Measurements from ENCODE around the gene SYT3.

Gene SYT3

DNA sequence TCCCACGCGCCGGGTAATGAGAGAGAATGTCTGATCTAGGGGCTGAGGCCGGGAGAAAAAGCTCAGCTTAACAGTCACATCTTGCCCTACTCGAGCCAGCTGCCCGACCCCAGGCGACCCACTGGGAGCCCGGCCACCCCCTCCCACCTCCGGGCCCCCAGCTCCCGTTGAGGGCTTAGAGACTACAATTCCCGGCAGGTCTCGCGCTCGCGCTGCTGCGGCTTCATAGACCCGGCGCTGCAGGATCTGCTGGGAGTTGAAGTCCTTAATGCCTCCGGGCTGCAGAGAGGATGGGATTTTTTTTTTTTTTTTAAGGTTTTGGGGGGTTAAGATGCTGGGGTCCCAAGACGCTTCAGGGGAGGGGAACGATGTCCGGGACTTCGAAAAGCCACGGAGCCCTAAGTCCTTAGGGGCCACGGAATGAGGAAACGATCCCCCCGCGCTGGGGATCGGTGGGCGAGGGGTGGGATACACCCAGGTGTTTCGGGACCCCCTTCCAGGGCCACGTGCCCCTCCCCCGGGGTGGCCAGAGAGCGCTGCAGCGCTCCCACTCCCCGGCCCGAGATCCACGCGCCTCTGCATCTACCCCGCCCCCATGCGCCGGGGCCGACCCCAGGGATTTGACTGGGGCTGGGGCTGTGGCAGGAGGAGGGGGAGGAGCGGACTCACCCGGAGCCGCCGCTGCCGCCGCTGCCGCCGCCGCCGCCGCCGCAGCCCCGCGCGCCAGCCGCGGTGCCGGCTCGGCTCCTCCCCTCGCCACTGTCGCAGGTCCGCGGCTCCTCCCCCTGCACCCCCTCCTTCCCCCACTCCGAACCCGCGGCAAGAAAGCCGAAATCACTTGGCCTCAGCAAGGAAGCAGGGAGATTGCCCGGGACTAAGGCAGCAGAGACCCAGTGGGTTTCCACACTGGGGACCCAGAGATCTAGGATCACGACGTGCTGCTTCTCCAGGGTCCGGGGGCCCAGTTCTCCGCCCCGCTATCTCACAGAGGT, at the start of gene SYT3:
Gene SYT3, minus strand, starts transcription at position 761 of the 992 bp plus-strand sequence. CDS start 2,470 bp downstream, outside the sequence.
- peaks cover 38% of the 10 kb centered on the region for H3K27me3 ChIP-seq (ENCODE audit: insufficient read depth, poor library complexity, severe bottlenecking)
- DNase-seq (ENCODE audit: low spot score) (no peak), ATAC-seq (ENCODE audit: low read depth) (peak; percentile 80)
- no peak for TF ChIP-seq CTCF (IDR thresholded peaks at IDR 0.05; ENCODE audit: poor library complexity, severe bottlenecking)
- no peaks in the 10 kb centered on the region for H3K9me3 ChIP-seq (ENCODE audit: severe bottlenecking)
- H3K27ac ChIP-seq (ENCODE audit: poor library complexity, severe bottlenecking) = no peak within 1 kb of the TSS
- H3K36me3 ChIP-seq (ENCODE audit: low read depth) = no peaks in the 10 kb centered on the region
- no peaks in the 10 kb centered on the region for H3K4me1 ChIP-seq (ENCODE audit: insufficient read depth, poor library complexity, severe bottlenecking)
- H3K4me3 ChIP-seq (ENCODE audit: severe bottlenecking) = peak within 1 kb of the TSS; percentile 35

GRCh38 chr19:50688766-50689165, 49.1 kb upstream of the SYT3 start:
- ATAC-seq (ENCODE audit: low read depth) (no peak), DNase-seq (ENCODE audit: low spot score) (no peak)
- Histone ChIP-seq H3K9me3 (ENCODE audit: severe bottlenecking) (no peaks in the 10 kb centered on the region), H3K27me3 (ENCODE audit: insufficient read depth, poor library complexity, severe bottlenecking) (peaks cover 53% of the 10 kb centered on the region), H3K4me1 (ENCODE audit: insufficient read depth, poor library complexity, severe bottlenecking) (no peaks in the 10 kb centered on the region), H3K36me3 (ENCODE audit: low read depth) (no peaks in the 10 kb centered on the region), H3K4me3 (ENCODE audit: severe bottlenecking) (no peak overlapping the region), H3K27ac (ENCODE audit: poor library complexity, severe bottlenecking) (no peak overlapping the region)
- no peak for TF ChIP-seq CTCF (IDR thresholded peaks at IDR 0.05; ENCODE audit: poor library complexity, severe bottlenecking)

DNA sequence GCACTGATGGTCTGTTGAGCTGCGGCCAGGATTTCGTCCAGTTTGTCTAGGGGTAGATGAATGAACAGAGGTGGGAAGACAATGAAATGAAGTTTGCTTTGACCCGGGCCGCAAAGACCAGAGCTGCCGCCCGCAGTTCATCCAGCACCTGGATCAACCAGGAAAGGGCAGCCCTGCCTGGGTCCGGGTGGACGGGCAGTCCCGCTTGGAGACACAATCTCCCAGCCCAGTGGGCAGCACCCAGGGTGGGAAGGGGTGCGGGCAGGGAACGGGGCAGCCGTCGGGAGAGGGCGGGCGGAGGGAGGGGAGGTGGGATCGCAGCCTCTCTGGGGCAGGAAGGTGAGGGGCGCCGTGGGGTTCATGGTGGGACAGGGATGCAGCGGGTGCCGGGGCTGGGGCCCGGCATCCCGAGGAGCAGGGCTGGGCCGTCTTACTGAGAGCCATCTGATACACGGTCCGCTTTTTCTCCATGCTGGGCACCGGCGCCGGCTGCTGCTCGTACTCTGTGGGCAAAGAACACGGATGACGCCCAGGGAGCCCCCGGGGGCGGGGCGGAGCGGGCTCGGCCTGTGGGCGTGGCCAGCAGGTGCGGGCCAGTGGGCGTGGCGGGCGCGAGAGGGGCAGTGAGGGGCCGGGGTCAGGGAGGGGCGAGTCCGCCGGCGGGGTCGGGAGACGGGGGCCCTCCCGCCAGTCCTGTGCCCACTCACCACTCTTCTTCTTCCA, 46.8 kb upstream of the SYT3 start:
- no peak for ATAC-seq (ENCODE audit: low read depth)
- Histone ChIP-seq H3K9me3 (ENCODE audit: severe bottlenecking) (no peaks in the 10 kb centered on the region), H3K27ac (ENCODE audit: poor library complexity, severe bottlenecking) (no peak overlapping the region), H3K27me3 (ENCODE audit: insufficient read depth, poor library complexity, severe bottlenecking) (peaks cover 48% of the 10 kb centered on the region), H3K4me1 (ENCODE audit: insufficient read depth, poor library complexity, severe bottlenecking) (no peaks in the 10 kb centered on the region), H3K4me3 (ENCODE audit: severe bottlenecking) (no peak overlapping the region), H3K36me3 (ENCODE audit: low read depth) (no peaks in the 10 kb centered on the region)
- TF ChIP-seq CTCF (IDR thresholded peaks at IDR 0.05; ENCODE audit: poor library complexity, severe bottlenecking) = no peak
- no peak for DNase-seq (ENCODE audit: low spot score)

DNA sequence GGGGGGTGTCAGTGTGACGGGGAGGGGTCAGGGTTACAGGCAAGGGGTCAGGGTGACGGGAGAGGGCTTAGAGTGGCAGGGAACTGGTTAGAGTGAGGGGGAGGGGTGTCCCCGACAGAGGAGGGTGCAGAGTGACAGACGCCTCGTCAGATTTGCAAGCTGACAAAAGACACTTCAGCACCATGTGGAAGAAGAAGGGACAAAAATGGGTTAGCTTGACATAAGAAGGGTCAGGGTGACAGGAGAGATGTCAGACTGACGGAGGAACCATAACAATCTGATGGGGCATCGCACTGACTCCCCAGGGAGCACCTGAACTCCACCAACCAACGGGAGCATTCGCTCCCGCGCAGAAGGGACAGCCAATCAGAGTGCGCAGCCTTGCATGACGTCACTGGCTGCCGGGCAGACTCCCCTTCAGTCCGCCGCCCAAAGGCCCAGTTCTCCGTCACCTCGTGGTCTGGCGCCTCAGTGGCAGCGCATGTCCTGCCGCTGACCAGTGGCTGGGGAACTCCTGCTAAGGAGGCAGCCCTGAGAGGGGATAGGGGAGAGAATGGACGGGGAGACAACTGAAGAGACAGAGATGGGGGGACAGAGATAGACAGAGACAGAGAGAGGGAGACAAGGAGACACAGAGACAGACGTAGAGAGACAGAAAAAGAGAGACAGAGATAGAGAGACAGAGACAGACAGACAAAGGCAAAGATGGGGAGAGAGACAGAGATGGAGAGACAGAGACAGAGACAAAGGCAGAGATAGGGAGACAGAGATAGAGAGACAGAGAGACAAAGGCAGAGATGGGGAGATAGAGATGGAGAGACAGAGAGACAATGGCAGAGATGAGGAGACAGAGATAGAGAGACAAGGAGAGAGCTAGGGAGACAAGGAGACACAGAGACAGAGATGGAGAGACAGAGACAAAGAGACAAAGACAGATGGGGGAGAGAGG, 39.8 kb upstream of the SYT3 start:
- no peak overlapping the region for H3K4me3 ChIP-seq (ENCODE audit: severe bottlenecking)
- H3K27me3 ChIP-seq (ENCODE audit: insufficient read depth, poor library complexity, severe bottlenecking) = peaks cover 16% of the 10 kb centered on the region
- DNase-seq (ENCODE audit: low spot score) (no peak), ATAC-seq (ENCODE audit: low read depth) (peak; percentile 92)
- H3K9me3 ChIP-seq (ENCODE audit: severe bottlenecking) = no peaks in the 10 kb centered on the region
- no peak for TF ChIP-seq CTCF (IDR thresholded peaks at IDR 0.05; ENCODE audit: poor library complexity, severe bottlenecking)
- no peak overlapping the region for H3K27ac ChIP-seq (ENCODE audit: poor library complexity, severe bottlenecking)
- no peaks in the 10 kb centered on the region for H3K4me1 ChIP-seq (ENCODE audit: insufficient read depth, poor library complexity, severe bottlenecking)
- H3K36me3 ChIP-seq (ENCODE audit: low read depth) = no peaks in the 10 kb centered on the region
